Sigmoid colon (tissue), 3 donors: ENCODE results near the gene UNC5CL.

ENCODE experiments used
- CTCF ChIP-seq, 4 experiments: fragments of 450-650 bp in 3 of 4; fragments of 200-600 bp in 1 of 4; IDR thresholded peaks; one replicate each; pipeline ENCODE4 v1.5.1; 2016 to 2019; ENCODE audit warnings: antibody characterized with exemption in 4 of 4, mild to moderate bottlenecking in 3 of 4, moderate library complexity in 2 of 4
- POLR2A ChIP-seq, 2 donors: fragments of 450-650 bp; IDR thresholded peaks; one replicate each; pipeline ENCODE4 v1.6.1; 2016; ENCODE audit warnings: antibody characterized with exemption in 2 of 2, mild to moderate bottlenecking in 2 of 2, moderate library complexity in 2 of 2

GRCh38 chr6:41021832-41022231 is 17.2 kb downstream of the UNC5CL start:
- TF ChIP-seq CTCF (IDR thresholded peaks at IDR 0.05) (no peak), POLR2A (IDR thresholded peaks at IDR 0.05) (no peak)
